LNCaP clone FGC (cell line): ENCODE measurements around the gene SPOPL.
"Not testable (repeated sequence)": the region's sequence is repeated elsewhere in the genome, so short reads cannot be mapped to it uniquely, and the experiment has no call there.

Experiments used
- DNase-seq: peaks from one replicate; pipeline ENCODE4 v3.0.0-alpha.2; 2011; ENCODE audit warnings: low read depth
- H3K4me3 ChIP-seq: 2 replicates; pipeline ENCODE4 v1.5.1; 2011; ENCODE audit warnings: mild to moderate bottlenecking, low read depth, low read length, control low read depth
- CTCF ChIP-seq: IDR thresholded peaks from 2 replicates; pipeline ENCODE4 v1.5.1; 2012; ENCODE audit warnings: mild to moderate bottlenecking; ENCODE audit not compliant: control insufficient read depth, insufficient read depth; ENCODE audit errors: extremely low read depth

The SPOPL gene

GRCh38 chr2:138468617-138469016 is 33.0 kb upstream of the SPOPL start:
- no peak for DNase-seq
- no peak overlapping the region for H3K4me3 ChIP-seq
- TF ChIP-seq CTCF: no peak

GRCh38 chr2:138469411-138469810 is 32.2 kb upstream of the SPOPL start:
- no peak for TF ChIP-seq CTCF
- no peak for DNase-seq

GRCh38 chr2:138470941-138471340 is 30.6 kb upstream of the SPOPL start:
- no peak for TF ChIP-seq CTCF
- DNase-seq: no peak
- H3K4me3 ChIP-seq: no peak overlapping the region

More at GRCh38 chr2:138469411-138469810, 32.2 kb upstream of the SPOPL start:
- H3K4me3 ChIP-seq: no peak overlapping the region

GRCh38 chr2:138474100-138474825 is 27.3 kb upstream of the SPOPL start:
- no peak for TF ChIP-seq CTCF
- H3K4me3 ChIP-seq: no peak overlapping the region
- DNase-seq: no peak

GRCh38 chr2:138475277-138475776 is 26.2 kb upstream of the SPOPL start:
- H3K4me3 ChIP-seq: no peak overlapping the region
- DNase-seq: no peak
- no peak for TF ChIP-seq CTCF

GRCh38 chr2:138476186-138476585 is 25.4 kb upstream of the SPOPL start:
- H3K4me3 ChIP-seq: no peak overlapping the region
- no peak for TF ChIP-seq CTCF
- DNase-seq: no peak

- TF ChIP-seq CTCF: peak; percentile 32
- no peak for DNase-seq
- H3K4me3 ChIP-seq: no peak overlapping the region
These were observed 24.6 kb upstream of the SPOPL start for GRCh38 chr2:138476940-138477339.

GRCh38 chr2:138482796-138483195 is 18.8 kb upstream of the SPOPL start:
- not testable (repeated sequence) for H3K4me3 ChIP-seq, DNase-seq
